Hair follicular keratinocyte (primary cell): ENCODE measurements around the gene SNX24. TPM values are rescaled to one million over a fixed set of nuclear protein-coding genes. Genes with fewer than 3 reads are reported as not detected.

Experiments
- total RNA-seq: library from RNA; depleted of rRNA; stranded (reverse); fragments of >200 nt; gene quantifications from 2 replicates; pipeline ENCODE4 v1.2.3, GENCODE V29; 2015

Gene SNX24, protein sequence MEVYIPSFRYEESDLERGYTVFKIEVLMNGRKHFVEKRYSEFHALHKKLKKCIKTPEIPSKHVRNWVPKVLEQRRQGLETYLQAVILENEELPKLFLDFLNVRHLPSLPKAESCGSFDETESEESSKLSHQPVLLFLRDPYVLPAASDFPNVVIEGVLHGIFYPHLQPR
- total RNA-seq, result 18.7 and 22.4 TPM in 2 replicates

DNA sequence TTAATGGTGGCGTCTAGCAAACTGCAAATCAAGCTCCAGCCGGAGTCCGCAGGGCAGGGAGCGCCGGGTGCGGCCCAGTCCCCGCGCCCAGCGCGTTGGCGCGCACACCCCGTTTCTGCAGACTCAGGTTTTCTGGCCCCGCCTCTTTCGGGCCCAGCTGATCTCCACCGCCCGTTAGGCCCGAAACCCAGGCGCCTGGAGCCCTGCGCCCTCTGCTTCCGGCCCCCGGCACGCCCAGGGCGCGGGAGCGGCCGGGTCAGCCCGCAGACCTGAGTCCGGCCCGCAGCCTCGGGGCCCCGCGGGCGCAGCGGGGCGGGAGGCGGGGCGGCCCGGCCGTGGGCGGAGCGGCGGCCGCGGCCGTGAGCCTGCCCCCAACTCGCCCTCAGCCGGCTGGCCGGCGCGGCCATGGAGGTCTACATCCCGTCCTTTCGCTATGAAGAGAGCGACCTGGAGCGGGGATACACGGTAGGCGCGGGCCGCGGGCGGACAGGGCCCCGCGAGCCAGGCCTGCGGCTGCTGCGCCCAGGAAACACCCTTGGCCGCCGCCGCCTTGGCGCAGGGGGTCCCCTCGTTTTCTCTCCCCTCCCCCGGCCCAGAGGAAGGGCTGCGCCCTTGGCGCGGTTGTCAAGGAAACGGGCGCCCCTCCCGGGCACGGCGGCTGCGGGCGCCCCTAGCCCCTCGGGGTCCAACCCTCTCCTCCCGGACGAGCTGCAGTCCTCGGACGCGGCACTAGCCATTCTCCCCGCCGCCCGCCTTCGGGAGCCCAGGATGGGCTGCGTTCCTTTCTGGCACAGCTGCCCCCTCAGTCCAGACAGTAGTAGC lies at the start of gene SNX24:
SNX24 (plus strand) TSS at position 385 of the 822 bp plus-strand sequence; CDS start at position 406, 21 bp downstream.

DNA sequence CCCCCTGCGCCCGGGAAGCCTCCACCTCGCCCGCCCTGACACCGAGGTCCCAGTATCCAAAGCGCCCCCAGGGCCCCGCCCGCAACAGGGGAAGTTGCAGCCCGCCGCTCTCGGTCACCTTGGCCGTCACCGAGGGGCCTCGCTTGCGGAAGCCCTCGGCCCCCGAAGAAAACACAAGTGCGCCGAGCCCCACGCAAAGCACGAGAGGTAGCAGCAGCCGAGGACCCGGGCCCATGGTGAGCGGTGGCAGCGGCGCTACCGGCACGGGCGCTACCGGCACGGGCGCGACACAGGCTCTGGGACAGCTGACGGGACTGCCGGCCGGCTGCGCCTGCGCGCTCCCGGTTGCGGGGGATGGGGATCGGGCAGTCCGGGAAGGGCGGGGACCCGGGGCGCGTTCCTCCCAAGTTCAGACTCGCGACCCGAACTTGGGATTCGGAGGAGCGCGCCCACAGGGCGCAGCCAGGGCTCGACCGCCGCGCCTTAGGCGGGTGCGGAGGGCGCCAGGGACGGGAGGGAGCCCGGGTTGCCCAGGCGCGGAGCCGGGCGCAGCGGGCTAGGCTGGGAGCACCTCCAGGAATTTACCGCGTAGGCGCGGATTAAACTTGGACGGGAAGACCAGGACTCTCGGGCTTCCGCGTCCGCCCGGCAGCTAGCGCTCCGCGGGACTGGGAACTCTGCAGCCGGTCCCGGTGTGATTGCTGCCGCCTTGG lies 191.1 kb downstream of the SNX24 start, which contains the start of gene PPIC:
PPIC (minus strand) TSS at position 335 of the 713 bp plus-strand sequence; CDS start at position 235, 100 bp downstream.

Other genes starting within 250 kb of the SNX24 start
- gene SNX2, start 70.5 kb upstream of the SNX24 start, total RNA-seq, result 30.9 and 41.0 TPM in 2 replicates
- gene PPIC, start 191.1 kb downstream of the SNX24 start, total RNA-seq, result 23.9 and 28.3 TPM in 2 replicates
- gene PRDM6, start 243.6 kb downstream of the SNX24 start, total RNA-seq, result not detected in 2 replicates